HG02623 (cell line): ENCODE results near the gene TBX3.
"Not testable (repeated sequence)": the region's sequence is repeated elsewhere in the genome, so short reads cannot be mapped to it uniquely, and the experiment has no call there.

Source experiments
- ATAC-seq: cut with Tn5 transposase; IDR thresholded peaks from one replicate; pipeline ENCODE4 v1.9.1; 2021; ENCODE audit warnings: moderate library complexity; ENCODE audit not compliant: unreplicated experiment

The TBX3 gene

DNA sequence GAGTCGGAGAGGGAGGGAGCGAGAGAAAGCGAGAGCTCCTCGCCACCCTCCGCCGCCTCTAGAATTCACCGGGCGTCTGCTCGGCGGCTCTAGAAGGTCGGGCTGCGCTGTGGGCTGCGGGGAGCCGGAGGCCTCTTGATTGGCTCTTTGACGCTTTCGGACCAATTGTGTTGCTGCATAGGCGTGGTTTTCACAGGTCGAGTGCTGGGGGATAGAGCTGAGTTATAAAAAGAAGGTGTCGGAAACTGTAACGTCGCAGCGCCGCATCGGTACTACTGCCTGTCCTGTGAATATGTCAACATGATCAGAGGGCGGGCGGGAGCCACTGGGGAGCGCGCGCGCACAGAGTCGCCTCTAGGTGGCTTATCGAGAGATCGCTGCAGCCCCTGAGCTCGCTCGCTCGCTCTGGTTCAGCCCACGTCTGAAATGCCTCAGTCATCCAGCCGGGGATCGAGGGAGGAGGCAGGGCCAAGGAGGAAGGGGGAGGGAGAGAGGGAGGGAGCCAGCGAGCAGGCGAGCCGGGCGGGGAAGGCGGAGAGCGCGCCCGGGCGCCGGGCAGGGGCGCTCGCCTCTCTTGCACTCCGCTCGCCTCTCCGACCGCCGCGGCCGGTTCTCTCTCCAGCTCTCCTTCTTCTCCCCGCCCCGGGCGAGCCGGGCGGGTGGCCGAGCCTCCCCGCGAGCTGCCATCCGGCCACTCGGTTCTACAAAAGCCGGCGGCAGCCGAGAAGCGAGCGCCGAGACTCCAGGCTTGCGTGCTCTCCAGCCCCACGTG, at the start of gene TBX3:
TSS of gene TBX3 (minus strand) at position 78 of the 772 bp plus-strand sequence. CDS start 975 bp downstream, outside the sequence.
- no peak for ATAC-seq

DNA sequence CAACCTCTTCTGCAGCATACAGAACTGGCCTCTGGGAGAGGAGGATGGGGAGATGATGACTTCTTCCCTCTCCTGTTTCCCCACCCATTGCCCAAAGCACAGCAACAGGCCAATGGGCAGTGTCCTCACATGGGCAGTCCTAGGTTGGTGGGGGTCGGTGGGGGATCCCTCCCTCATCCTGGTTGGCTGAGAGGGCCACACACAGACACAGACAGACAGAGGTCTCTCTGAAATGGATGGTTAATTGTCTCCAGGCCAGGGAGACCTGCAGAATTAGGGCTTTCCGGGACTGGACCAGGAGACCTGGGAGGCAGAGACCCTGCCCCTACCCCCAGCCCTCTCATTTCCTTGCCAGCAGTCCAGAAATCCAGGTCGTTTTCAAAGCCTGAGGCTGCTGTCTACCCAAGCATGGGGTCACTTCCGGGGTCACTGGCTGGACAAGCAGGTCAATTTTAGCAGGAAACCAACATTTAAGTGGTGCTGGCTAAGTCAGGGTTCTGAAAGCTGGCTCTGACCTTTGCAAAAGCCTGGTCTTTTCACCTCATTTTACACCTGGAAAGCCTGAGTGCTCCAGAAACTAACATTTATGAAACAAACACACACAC, 48.6 kb upstream of the TBX3 start:
- ATAC-seq, result no peak

DNA sequence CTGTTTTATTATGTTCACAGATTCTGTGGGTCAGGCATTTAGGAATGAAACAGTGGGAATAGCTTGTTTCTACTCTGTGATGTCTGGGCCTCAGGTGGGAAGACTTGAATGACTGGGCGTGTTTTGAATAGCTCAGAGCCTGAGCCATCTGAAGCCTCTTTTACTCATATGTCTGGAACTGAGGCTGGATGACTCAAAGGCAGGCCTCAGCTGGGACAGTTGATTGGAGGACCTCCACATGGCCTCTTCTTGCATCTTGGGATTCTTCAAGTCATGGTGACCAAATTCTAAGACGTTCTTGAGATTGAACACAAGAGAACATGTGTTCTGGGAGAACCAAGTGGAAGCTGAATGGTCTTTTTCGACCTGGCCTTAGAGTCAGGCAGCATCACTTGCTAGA, 45.8 kb upstream of the TBX3 start:
- no peak for ATAC-seq

DNA sequence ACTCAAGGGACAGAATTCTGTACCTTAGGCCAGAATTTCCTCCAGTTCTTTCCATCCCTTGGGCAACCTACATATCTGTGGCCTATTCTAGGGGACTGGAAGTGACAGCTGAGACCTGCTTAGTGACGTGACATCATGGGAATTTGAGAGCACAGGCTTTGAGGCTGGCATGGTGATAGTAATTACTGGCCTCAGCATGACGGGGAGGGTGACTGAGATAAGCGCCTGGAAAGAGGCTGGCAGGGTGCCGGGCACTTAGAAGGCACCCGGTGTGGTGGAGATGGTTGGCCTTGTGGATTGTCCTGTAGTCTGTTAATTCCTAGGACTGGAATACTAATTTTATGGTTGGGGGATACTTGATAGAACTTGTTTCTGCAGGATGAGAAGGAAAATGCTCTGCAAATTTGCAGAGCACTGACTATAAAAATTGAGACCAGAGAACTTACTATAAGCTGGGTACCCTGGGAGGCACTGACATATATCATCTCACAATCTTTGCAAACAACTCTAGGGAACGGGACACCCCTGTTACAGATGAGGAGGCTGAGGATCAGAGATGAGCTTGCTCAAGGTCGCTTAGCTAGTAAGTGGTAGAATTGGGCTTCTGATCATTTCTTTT, 42.2 kb upstream of the TBX3 start:
- no peak for ATAC-seq

DNA sequence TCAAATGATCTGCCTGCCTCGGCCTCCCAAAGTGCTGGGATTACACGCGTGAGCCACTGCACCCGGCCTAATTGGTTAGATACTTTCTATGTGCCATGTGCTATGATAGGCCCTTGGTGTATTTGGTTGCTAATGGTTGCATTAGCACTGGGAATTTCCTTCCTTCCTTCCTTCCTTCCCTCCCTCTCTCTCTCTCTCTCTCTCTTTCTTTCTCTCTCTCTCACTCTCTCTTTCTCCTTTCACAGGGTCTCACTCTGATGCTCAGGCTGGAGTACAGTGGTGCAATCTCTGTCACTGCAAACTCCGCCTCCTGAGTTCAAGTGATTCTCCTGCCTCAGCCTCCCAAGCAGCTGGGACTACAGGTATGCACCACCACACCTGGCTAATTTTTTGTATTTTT, 38.2 kb upstream of the TBX3 start:
- not testable (repeated sequence) for ATAC-seq

DNA sequence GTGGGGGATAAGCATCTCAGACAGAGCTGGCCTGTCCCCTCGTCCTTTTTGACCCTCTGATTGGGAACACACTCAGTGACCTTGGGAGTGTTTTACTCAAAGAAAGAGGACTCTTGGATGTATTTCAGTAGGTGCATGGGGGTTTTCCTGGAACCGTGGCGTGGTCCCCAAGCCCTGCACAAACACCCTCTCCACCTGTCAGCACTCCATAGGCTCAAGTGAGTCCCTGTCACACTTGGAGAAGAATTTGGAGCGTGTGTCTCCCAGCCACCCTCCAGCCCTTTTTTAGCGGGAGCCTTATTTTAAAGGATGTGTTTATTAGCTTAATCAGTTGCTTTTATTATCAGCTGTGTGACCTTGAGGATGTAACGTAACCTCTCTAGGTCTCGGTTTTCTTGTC, 37.3 kb upstream of the TBX3 start:
- ATAC-seq, result no peak

DNA sequence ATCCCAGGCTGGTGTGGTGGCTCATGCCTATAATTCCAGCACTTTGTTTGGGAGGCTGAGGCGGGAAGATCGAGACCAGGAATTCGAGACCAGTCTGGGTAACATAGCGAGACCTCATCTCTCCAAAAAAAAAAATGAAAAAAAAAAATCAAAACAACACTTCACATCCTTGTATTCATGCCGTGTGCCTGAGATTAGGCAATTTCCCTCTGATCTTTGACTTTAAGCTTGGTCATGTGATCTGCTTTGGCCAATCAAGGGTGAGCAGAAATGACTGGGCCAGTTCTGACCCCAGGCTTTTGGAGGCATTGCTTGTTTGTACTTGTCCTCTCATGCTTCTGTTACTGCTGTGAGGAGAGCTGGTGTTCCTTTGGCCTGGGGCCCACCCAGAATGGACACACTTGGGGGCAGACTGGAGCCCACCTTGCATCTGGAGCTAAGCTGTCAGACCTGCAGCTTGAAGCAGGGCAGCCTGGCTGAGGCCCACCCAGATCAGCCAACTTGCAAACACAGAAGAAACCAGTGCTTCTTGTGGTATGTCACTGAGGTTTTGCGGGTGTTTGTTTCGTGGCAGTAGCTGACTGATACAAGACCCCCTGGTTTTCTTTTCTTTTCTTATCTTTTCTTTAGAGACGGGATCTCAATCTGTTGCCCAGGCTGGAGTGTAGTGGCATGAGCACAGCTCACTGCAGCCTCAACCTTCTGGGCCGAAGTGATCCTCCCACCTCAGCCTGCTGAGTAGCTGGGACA, 29.7 kb upstream of the TBX3 start:
- no peak for ATAC-seq

DNA sequence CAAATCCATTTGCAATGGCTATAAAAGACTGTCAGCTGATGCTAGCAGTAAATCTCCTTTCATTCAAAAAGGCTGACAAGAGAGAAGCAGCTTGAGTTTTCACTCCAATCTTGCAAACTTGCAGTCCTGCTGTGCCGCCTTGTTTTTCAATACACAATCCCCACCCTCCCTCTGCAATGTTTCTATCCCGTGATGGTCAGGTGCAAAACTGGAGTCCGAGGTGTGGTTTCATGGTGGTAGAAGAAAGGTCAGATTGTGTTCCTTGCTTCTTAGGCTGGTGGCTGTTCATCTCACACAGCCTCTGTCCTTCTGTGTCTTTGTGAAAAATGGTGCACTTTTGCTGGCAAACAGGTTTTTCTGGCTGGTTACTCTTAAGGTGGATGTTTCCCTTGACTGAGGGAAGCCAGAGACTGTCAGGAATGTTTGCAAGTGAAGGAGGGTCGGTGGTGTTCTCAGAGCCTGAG, 27.7 kb upstream of the TBX3 start:
- ATAC-seq, result no peak

DNA sequence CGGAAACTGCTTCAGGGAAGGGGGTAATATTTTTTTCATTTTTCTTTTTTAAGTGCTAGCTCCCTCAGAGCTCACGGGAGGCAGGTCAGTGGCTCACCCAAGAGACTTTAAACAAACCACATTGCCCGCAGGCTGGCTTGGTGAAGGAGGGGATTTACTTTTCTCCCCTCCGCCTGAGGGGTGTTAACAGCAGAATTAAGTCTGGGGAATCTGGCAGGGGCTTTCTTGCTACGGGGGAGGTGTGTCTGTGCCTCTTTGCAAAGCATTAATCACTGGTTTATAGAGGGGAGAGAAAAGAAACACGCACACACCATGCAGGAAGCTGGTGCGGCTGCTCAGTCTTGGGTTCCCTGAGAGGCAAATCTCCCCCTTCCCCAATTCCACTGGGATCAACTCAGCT, 26.2 kb upstream of the TBX3 start:
- no peak for ATAC-seq

DNA sequence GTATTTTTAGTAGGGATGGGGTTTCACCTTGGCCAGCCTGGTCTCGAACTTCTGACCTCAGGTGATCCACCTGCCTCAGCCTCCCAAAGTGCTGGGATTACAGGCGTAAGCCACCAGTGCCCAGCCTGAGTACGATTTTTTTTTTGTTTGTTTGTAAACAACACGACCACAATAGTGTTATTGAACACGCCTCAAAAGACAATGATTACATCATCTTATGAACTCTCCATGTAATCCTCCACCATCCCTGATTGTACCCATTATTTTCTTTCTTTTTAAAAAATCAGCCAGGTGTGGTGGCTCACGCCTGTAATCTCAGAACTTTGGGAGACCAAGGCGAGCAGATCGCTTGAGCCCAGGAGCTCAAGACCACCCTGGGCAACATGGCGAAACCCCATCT, 25.1 kb upstream of the TBX3 start:
- no peak for ATAC-seq

DNA sequence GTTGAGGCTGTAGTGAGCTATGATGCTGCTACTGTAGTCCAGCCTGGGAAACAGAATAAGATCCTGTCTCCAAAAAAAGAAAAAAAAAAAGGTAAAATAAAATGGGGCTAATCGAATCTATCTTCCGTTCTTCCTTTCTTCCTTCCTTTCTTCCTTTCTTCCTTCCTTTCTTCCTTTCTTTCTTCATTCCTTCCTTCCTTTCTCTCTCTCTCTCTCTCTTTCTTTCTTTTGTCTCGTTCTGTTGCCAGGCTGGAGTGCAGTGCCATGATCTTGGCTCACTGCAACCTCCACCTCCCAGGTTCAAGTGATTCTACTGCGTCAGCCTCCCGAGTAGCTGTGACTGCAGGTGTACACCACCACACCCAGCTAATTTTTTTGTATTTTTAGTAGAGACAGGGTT, 24.6 kb upstream of the TBX3 start:
- not testable (repeated sequence) for ATAC-seq

DNA sequence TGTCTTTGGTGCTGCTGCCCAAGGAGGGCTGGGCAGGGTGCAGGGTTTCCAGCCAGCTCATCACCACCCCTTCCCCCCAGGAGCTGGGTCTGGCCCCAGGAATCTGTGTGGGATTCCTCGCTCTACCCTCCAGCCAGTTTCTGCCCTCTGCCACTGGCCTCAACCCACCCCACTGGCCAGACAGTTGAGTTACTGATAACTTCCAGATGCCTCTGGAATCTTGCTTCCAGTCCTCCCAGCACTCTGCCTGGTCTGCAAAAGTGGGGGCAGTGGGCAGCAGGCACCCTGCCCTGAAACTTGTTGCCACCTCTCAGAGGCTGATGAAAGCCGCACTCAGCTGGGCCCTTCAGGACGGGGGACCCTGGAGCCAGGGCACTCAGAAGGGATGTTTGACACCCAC, 20.1 kb upstream of the TBX3 start:
- ATAC-seq, result no peak

DNA sequence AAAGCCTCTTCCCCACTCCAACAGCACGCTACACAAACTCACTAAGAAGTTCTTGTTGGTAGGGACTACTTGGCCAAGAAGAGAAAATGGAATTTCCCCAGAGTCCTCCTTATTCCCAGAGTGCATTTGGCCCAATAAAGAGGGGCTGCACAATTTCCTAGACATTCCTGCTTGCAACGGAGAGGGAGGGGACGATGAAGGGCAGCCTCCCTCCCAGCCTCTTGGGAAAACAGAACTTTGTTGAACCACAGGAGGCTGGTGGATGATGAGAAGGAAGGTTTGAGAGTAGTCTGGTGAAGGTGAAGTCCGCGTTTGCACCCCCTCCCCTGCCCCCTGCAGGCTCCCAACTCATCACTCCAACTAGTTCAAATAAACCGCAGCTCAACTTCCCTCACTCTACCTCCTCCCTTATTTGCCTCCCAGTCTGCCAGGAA, 19.1 kb upstream of the TBX3 start:
- no peak for ATAC-seq

DNA sequence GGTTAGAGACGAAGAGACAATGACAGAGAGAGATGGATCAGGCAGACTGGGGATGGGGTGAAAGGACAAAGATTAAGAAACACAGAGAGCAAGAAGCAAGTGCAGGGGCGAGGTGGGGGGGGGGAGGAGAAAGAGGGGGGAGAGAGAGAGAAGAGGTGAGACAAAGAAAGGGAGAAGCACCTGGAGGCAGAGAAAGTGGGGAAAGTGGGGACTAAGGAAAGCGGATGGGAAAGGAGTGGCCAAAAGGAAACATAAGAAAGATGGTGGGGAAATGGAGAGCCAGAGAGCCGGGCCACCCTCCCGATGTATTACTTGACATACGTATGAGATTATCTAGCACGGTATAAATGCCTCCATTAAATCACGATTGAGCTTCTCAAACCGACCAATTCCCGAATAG, 18.5 kb upstream of the TBX3 start:
- no peak for ATAC-seq

DNA sequence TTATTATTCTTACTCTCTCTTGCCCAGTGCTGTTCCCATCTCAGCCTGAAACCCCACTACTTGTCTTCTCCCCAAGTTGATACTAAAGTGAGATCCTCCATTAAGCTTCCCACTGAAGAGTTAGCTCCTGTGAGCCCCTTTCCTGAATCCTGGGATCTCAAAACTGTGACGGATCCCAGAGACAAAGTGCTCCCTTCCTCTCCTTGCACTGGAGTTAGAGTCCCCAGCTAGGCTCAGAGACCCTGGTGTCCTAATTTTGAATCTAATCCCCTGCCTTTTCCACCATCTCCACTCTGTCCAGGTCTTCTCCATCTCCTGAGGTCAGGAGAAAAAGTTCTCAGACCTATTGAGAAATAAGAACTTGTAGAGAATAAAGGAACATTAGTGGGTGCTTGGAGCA, 17.6 kb upstream of the TBX3 start:
- ATAC-seq, result no peak

DNA sequence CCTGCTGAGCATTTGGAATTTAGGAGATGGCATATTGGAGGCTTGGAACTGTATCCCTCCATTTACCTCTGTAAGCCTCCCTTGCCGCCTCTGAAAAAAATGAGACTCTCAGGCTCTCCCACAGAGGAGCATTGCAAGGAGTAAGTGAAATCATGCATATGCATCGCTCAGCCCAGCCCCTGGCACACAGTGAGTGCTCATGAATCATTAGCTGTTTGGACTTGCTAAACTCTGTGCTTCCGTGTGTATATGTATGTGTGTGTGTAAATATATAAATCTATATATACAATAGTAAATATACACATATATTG, 17.1 kb upstream of the TBX3 start:
- no peak for ATAC-seq

DNA sequence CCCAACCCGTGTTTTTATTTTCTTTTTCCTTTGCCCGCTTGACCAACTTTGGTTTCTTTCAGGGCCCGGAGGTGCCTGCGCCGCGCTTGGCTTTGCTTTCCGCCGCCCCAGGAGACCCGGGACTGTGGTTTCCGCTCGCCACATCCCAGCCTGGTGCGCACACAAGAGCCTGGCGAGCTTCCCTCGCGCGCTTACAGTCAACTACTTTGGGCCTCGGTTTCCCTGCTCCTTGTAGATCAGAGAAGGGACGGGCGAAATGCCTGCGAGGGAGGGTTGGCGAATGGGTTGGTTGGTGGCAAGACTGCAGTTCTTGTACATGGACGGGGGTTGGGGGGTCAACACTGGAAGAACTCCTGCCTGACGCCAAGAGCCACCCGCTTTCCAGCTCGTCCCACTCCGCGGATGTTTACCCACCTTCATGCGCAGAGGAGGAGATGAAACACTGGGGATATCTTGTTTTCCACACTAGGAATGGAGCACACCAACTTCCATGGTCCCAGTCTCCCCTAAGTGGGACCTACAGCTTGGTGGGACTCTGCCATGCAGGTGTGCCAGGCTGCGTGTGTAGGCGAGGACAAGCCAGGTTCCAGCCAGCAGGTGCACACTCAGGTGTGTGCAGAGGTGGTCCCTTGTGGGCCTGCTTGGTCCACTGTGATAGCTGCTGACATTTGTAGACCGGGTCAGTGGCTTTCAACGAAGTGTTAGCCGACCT, 16.6 kb upstream of the TBX3 start:
- no peak for ATAC-seq

DNA sequence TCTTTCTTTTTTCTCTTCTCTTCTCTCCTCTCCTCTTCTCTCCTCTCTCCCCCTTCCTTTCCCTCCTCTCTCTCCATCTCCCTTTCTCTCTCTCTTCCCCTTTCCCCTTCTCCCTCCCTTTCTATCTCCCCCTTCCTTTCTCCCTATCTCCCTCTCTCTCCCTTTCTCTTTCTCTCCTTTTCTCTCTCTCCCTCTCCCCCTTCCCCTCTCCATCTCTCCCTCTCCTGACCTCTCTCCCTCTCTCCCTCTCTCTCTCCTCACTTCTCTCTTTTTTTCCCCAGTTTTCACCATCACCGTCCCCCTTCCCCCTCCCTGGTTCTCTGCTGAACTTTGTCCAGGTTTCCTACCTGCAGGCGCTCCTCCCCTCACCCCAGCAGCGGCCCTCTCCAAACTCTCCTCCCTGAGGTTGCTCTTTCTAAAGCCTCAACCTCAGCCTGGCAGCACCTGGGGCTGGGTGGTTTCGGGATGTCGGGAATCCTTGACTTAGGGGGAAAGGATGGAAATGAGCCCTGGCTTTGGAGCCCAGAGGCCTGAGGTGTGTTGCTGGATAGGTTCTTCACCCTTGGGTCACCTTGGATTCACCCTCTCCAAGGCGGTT, 14.7 kb upstream of the TBX3 start:
- no peak for ATAC-seq

DNA sequence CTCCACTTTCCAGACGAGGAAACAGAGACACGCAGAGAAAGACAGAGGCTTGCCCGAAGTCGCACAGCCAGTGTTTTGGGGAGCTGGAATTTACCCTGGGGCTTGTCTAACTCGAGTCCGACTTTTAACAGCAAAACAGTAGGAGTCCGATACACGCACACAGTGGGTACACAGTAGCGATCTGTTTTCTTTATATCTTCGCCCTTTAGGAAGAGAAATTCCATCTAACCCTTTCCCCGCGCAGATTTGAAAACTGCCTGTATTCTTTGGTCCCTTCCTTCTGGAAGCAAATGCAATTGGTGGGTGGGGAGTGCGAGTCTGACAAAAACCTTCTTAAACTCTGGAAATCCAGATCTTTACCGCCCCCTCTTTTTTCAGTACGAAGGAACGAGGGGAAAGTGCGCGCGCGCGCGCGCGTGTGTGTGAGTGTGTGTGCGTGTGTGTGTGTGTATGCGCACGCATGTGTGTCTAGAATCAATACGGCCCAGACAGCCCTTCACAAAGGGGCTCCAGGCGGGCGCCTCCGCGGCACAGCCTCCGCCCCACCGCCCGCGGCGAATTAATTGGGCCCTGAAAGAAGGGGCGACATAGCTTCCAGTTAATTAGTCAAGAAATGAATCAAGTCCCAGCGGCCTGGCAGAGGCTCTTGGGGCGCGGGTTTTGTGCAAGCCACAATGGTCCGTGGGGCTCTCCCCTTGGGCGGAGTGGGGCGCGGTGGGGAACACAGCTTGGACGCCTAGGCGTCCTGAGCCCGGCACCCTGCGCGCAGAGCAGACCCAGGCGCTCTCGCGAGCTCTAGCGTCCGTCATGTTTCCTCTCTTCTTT, 14.0 kb upstream of the TBX3 start:
- no peak for ATAC-seq

DNA sequence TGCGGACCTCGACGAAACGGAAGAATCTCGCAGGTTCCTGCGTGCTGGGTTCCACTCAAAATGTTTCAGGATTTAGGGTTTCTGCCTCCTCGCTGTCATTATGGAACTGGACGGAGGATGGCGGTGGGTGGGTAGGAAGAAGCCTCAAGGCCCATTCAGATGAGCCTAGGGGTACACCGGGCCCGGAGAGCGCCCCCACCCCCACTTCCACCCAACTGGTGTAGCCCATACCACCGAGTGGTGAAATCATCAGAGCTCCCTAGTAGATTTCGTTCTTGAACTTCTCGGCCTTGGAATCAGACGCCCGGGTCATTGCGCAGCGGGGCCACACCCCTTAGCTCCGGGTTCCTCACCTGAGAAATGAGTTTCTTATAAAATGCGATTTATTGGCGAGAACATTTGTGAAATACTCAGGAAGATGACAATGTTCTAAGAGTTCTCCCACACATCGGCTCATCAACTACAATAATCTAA, 13.3 kb upstream of the TBX3 start:
- no peak for ATAC-seq
